GM12864 (cell line): Measurements from ENCODE around the gene PFN1.

Experiments used
- DNase-seq: peaks from one replicate; pipeline ENCODE4 v3.0.0-alpha.2; 2011; ENCODE audit warnings: low read depth
- H3K4me3 ChIP-seq: 2 replicates; pipeline ENCODE4 v1.5.1; 2011; ENCODE audit warnings: mild to moderate bottlenecking, low read depth, low read length, control low read depth
- CTCF ChIP-seq: IDR thresholded peaks from 2 replicates; pipeline ENCODE4 v1.5.1; 2011; ENCODE audit warnings: low read depth, mild to moderate bottlenecking, moderate library complexity, low read length, control low read depth, inconsistent platforms; ENCODE audit errors: missing control alignments

PFN1 gene

GRCh38 chr17:4972322-4972721, 24.0 kb upstream of the PFN1 start:
- no peak for DNase-seq
- no peak for TF ChIP-seq CTCF

GRCh38 chr17:4971826-4972225, 23.5 kb upstream of the PFN1 start:
- DNase-seq, result no peak
- TF ChIP-seq CTCF, result no peak
- no peak overlapping the region for H3K4me3 ChIP-seq

More at GRCh38 chr17:4972322-4972721, 24.0 kb upstream of the PFN1 start:
- H3K4me3 ChIP-seq, result no peak overlapping the region

- TF ChIP-seq CTCF, result no peak
- no peak for DNase-seq
- H3K4me3 ChIP-seq, result no peak overlapping the region
These were observed 21.9 kb upstream of the PFN1 start for GRCh38 chr17:4970273-4970672.

- TF ChIP-seq CTCF, result no peak
- no peak overlapping the region for H3K4me3 ChIP-seq
- no peak for DNase-seq
These were observed 21.3 kb upstream of the PFN1 start for GRCh38 chr17:4969551-4970173.

GRCh38 chr17:4969047-4969550, 20.8 kb upstream of the PFN1 start:
- no peak for DNase-seq
- H3K4me3 ChIP-seq, result peak overlapping the region; percentile 87; the same call in 1 of the 2 replicates
- no peak for TF ChIP-seq CTCF

- TF ChIP-seq CTCF, result no peak
- DNase-seq, result no peak
- H3K4me3 ChIP-seq, result peak overlapping the region; percentile 87
These were observed 20.2 kb upstream of the PFN1 start for GRCh38 chr17:4968486-4969046.
